Measurements from ENCODE around the gene RNF207. TPM values are rescaled to one million over a fixed set of nuclear protein-coding genes. Genes with fewer than 3 reads are reported as not detected.
A peak's percentile ranks its signal among the peaks of the same experiment; 100 is the strongest.

RNF207 gene
- total and polyA plus RNA-seq, 2 donors (not counting 3 experiments of a cell fraction or from before 2014, with no cell fraction given), result 3.2 to 8.2 TPM

DNA sequence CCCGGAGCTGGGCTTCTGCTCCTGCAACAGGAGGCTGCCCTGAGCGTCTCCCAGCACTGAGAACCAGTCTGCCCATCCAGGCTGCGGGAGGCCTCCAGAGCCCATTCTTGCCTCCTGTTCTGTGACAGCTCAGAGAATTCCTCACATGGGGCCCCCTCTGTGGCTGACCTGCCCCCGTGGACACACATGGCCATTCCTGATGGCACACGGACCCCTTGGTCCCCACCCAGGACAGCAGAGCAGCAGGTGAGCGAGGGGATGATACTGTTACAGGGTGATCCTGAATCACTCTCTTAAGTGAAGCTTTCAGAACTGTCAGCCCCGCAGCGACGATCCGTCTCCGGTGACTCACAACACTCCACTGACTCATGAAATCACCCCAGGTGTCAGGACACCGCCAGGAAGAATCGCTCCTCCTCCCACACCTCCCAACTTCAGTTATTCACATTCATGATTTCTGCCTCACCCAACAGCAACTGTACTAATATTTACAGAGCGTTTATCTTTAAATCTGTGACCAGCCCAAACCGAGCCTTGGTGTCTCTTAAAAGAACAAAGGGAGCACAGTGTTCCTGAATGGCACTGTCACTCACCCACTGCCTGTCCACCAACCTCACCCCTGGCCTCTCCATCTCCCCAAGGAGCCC is 48.3 kb upstream of the RNF207 start:
- no peak overlapping the region for H3K4me2 ChIP-seq (ENCODE audit: insufficient read depth, low read length)
- no peak overlapping the region for H3K9ac ChIP-seq (replicated peaks; ENCODE audit: extremely low read depth, insufficient read depth, low read length)

More for the DNA sequence above, 48.3 kb upstream of the RNF207 start:
- H3K9me3 ChIP-seq (replicated peaks; ENCODE audit: control insufficient read depth, insufficient read depth, low read length), result no peaks in the 10 kb centered on the region
- H3K79me2 ChIP-seq (ENCODE audit: control insufficient read depth, insufficient read depth, low read length), result no peaks in the 10 kb centered on the region
- H3K36me3 ChIP-seq (ENCODE audit: control insufficient read depth in 2 of 2, extremely low read depth in 1 of 2, insufficient read depth in 2 of 2, low read length in 2 of 2), result no peaks in the 10 kb centered on the region
- no peak for DNase-seq (ENCODE audit: low read depth, low spot score)
- no peak overlapping the region for H3K27ac ChIP-seq (ENCODE audit: insufficient read depth, low read depth, low read length)
- ChIA-PET CTCF (interaction anchor here (0.8 kb wide), 1 partner anchor 9 kb away, joined by 4 read pairs; no protein-coding TSS in a partner anchor), POLR2A (no interaction called here)
- H3K9me1 ChIP-seq (replicated peaks; ENCODE audit: control insufficient read depth, extremely low read depth, insufficient read depth, low read length), result no peaks in the 10 kb centered on the region
- H2AFZ ChIP-seq (ENCODE audit: low read depth, low read length), result no peak overlapping the region
- no peaks in the 10 kb centered on the region for H4K20me1 ChIP-seq (replicated peaks; ENCODE audit: control insufficient read depth, extremely low read depth, insufficient read depth, low read length)
- no peak overlapping the region for H3K4me3 ChIP-seq (replicated peaks in 1 of 3; ENCODE audit: insufficient read depth in 1 of 3, low read depth in 1 of 3, low read length in 3 of 3)
- TF ChIP-seq POLR2AphosphoS5 (IDR thresholded peaks at IDR 0.05; ENCODE audit: insufficient read depth, low read depth, low read length) (no peak), JUN (IDR thresholded peaks at IDR 0.05; ENCODE audit: borderline replicate concordance, insufficient read depth, insufficient read length, low read depth) (no peak), MYC (IDR thresholded peaks at IDR 0.05; ENCODE audit: low read depth, low read length) (no peak), EZH2 (IDR thresholded peaks at IDR 0.05; ENCODE audit: borderline replicate concordance, low read depth, low read length, severe bottlenecking) (no peak), FOS (IDR thresholded peaks at IDR 0.05; ENCODE audit: borderline replicate concordance, insufficient read depth, low read length) (no peak), GATA2 (IDR thresholded peaks at IDR 0.05; ENCODE audit: insufficient read depth, insufficient read length, low read depth, low read length) (no peak), POLR2A (IDR thresholded peaks at IDR 0.05; ENCODE audit: low read depth, low read length) (no peak)
- TF ChIP-seq, protein P1, sequence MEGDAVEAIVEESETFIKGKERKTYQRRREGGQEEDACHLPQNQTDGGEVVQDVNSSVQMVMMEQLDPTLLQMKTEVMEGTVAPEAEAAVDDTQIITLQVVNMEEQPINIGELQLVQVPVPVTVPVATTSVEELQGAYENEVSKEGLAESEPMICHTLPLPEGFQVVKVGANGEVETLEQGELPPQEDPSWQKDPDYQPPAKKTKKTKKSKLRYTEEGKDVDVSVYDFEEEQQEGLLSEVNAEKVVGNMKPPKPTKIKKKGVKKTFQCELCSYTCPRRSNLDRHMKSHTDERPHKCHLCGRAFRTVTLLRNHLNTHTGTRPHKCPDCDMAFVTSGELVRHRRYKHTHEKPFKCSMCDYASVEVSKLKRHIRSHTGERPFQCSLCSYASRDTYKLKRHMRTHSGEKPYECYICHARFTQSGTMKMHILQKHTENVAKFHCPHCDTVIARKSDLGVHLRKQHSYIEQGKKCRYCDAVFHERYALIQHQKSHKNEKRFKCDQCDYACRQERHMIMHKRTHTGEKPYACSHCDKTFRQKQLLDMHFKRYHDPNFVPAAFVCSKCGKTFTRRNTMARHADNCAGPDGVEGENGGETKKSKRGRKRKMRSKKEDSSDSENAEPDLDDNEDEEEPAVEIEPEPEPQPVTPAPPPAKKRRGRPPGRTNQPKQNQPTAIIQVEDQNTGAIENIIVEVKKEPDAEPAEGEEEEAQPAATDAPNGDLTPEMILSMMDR (IDR thresholded peaks at IDR 0.05; ENCODE audit: extremely low read depth in 1 of 2, insufficient read depth in 1 of 2, low read depth in 1 of 2, low read length in 2 of 2), result no peak
- TF ChIP-seq, protein P2, sequence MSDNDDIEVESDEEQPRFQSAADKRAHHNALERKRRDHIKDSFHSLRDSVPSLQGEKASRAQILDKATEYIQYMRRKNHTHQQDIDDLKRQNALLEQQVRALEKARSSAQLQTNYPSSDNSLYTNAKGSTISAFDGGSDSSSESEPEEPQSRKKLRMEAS (IDR thresholded peaks at IDR 0.05; ENCODE audit: insufficient read depth, insufficient read length), result no peak
- no peaks in the 10 kb centered on the region for H3K27me3 ChIP-seq (ENCODE audit: control insufficient read depth in 2 of 2, insufficient read depth in 2 of 2, low read length in 2 of 2)
- dilution Hi-C loops (cut with MboI; ENCODE audit: extremely low pct_ligation_motif_present, low sequenced_read_pairs), result no loop called here
- peak; percentile 8 for FAIRE-seq
- BruUV-seq (replicated peaks), result no TSS peak
- intact Hi-C loops (cut with micrococcal nuclease), result no loop called here
- H3K4me1 ChIP-seq (ENCODE audit: control insufficient read depth, extremely low read depth, insufficient read depth, low read length), result no peaks in the 10 kb centered on the region

Measured in endothelial cell of umbilical vein (primary cell).